Measurements from ENCODE around the gene GTF3C5.
"Not testable (repeated sequence)": the region's sequence is repeated elsewhere in the genome, so short reads cannot be mapped to it uniquely, and the experiment has no call there.

The GTF3C5 gene

DNA sequence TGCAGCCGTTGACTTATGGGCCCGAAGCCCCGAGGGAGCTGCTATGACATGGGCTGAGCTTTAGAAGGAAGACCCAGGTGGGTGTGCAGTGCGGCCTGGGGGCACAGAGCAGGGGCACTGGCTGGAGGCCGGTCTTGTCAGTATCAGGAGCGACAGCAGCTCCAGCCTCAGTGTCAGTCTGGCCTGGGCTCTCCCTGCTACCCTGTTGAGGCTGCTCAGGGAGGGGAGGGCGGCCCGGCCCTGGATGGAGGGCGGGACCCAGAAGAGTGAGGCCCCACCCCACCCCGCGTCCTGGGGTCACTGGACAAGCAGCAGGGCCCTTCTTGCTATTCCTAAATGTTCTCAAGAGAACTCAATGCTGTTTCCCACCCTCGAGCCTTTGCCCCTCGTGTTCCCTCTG is 34.3 kb upstream of the GTF3C5 start:
- DNase-seq (ENCODE audit: low read depth) = no peak

- DNase-seq (ENCODE audit: low read depth) = no peak
Measured at GRCh38 chr9:132997591-132997990, 33.2 kb upstream of the GTF3C5 start.

GRCh38 chr9:132998221-132998620 is 32.6 kb upstream of the GTF3C5 start:
- DNase-seq (ENCODE audit: low read depth) = not testable (repeated sequence)

- DNase-seq (ENCODE audit: low read depth) = no peak
Measured at GRCh38 chr9:132998831-132999635, 31.8 kb upstream of the GTF3C5 start.

DNA sequence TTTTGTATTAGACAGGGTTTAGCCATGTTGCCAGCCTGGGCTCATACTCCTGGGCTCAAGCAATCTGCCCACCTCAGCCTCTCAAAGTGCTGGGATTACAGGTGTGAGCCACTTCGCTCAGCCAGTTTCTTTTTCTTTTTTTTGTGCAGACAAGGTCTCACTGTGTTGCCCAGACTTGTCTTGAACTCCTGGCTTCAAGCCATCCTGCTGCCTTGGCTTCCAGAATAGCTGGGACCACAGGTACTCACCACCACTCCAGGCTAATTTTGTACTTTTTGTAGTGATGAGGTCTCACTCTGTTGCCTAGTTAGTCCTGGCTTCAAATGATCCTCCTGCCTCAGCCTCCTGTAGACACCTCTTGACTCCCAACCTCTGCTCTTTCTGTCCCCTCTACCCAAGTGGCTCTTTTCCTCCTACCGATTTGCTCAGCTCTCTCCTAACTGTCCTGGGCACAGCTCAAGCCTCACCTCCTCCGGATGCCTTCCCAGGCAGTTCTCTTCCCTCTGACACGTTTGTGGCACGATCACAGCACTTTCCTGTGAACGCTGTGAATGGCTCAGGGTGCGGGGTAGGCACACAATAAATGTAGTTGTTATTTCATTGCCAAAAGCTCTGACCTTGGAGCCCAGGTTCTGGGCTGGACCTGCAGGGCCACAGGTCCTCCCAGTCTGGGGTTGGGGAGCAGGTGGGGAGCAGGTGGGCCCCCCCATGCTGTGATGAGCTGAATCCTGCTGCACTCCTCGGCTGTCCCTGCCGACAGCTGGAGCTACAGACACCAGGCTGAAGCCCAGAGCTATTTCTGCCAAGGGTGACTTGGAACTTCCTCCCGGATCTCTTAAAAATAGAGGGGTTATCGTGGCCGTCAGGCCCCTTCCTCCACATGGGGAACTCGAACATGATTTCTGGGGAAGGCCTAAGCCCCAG is 28.4 kb upstream of the GTF3C5 start:
- DNase-seq (ENCODE audit: low read depth) = no peak

- DNase-seq (ENCODE audit: low read depth) = no peak
Measured at GRCh38 chr9:133003071-133003461, 27.7 kb upstream of the GTF3C5 start.

- DNase-seq (ENCODE audit: low read depth) = no peak
Measured at GRCh38 chr9:133003671-133004090, 27.1 kb upstream of the GTF3C5 start.

DNA sequence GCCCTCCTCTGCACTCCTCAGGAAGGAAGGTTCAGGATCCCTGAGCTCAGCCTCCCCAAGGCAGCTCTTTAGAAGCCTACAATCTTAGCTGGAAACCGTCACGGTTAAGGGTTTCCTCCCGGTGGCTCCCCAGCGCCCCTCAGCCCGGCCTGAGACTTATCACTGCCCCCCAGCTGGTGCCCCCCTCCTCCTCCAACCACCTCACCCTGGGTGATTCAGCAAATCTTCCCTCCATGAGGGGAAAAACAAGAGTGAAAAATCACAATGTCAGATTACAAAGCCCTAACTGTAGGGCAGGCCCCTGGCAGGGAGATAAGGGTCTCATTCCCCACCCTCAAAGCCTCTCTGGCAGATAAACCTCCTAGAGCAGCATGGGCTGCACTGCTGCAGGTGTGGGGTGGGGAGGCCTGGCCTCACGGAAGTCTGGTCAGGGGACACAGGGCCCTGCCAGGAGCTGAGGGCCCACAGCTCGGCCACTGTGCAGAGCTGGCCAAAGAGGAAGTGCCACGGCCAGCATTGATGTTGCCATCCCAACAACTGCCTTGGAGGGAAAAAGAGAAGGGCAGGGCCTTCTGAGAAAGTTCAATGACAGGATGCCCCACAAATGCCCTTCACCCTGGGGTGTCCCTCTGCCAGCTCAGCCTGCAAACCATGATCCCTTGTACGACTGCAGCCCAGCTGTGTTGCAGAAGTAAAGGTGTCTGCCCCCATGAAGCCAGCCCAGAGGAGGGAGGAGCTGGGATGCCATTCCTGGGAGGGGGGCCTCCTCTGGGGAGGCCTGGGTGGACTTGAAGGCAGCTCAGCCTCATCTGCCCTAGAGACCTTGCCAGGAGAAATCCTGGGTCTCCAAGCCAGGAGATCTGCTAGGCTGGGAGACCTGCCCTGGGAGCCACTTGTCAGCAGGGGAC is 26.5 kb upstream of the GTF3C5 start:
- DNase-seq (ENCODE audit: low read depth) = no peak

GRCh38 chr9:133004999-133005760 is 25.6 kb upstream of the GTF3C5 start:
- DNase-seq (ENCODE audit: low read depth) = no peak

DNA sequence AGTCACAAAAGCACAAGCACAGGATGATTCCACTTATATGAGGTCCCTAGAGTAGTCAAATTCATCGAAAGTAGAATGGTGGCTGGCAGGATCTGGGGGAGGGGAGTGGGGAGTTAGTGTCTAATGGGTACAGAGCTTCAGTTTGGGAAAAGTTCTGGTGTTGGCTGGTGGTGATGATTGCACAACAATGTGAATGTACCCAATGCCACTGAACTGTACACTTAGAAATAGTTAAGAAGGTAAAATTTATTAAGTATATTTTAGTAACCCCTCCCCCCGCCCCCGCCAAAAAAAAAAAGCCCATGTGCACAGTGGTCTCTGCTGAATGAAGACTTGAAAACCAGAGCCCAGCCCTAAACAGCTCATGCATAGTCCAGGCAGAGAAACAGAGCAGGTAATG is 24.8 kb upstream of the GTF3C5 start:
- DNase-seq (ENCODE audit: low read depth) = no peak

DNA sequence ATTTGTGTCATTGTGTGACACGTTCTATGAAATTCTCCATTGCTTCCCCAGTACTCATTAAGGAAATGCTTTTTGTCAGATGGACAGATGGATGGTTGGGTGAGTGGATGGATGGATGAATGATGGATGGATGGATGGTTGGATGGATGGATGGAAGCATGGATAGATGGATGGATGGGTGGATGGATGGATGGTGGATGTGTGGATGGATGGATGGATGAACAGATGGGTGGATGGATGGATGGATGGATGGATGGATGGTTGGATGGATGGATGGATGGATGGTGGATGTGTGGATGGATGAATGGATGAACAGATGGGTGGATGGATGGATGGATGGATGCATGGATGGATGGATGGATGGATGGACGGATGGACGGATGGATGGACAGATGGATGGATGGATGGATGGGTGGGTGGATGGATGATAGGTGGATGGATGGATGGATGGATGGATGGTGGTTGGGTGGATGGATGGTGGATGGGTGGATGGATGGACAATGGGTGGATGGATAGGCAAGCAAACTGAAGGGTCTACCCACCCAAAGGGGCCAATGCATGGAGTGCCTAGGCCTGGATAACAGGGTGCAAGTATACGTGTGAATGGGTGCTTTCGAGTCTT is 24.0 kb upstream of the GTF3C5 start:
- no peak for DNase-seq (ENCODE audit: low read depth)

GRCh38 chr9:133008406-133008805 is 22.4 kb upstream of the GTF3C5 start:
- DNase-seq (ENCODE audit: low read depth) = no peak

GRCh38 chr9:133008824-133009223 is 22.0 kb upstream of the GTF3C5 start:
- no peak for DNase-seq (ENCODE audit: low read depth)

DNA sequence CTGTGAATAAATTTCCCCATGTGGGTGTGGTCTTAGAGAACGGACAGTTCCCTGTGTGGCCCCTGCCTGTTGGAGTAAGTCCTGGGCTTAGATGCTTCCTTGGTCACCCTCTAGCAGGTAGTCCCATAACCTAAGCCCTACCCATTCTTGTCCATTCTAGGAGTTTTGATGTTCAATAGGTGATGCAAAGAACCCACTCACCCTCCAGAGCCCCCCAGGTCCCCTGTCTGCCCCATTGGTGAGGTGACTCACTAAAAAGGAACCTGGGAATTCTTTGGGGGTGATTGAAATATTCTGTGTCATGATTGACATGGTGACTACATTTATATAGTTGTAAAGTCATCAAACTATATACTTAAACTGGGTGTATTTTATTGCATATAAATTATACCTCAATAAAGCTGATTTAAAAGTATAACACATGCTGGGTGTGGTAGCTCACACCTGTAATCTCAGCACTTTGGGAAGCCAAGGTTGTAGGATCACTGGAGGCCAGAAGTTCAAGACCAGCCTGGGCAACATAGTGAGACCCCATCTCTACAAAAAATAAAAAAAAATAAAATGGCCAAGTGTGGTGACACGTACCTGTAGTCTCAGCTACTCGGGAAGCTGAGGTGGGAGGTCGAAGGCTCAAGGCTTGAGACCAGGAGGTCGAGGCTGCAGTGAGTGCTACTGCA is 20.8 kb upstream of the GTF3C5 start:
- no peak for DNase-seq (ENCODE audit: low read depth)

DNA sequence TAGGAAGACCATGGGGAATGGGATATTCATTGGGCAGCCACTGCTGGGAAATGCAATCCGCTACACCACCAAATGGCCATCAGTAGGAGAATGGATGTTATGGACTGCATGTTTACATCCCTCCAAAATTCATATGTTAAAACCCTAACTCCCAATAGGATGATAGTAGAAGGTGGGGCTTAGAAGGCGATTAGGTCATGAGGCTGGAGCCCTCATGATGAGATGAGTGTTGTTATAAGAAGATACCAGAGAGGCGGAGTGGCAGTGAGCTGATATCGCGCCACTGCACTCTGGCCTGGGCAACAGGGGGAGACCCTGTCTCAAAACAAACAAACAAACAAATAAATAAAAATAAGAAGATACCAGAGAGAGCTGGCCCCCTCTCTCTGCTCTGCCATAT is 16.1 kb upstream of the GTF3C5 start:
- DNase-seq (ENCODE audit: low read depth) = no peak

- DNase-seq (ENCODE audit: low read depth) = no peak
Measured at GRCh38 chr9:133023117-133023890, 7.5 kb upstream of the GTF3C5 start.

DNA sequence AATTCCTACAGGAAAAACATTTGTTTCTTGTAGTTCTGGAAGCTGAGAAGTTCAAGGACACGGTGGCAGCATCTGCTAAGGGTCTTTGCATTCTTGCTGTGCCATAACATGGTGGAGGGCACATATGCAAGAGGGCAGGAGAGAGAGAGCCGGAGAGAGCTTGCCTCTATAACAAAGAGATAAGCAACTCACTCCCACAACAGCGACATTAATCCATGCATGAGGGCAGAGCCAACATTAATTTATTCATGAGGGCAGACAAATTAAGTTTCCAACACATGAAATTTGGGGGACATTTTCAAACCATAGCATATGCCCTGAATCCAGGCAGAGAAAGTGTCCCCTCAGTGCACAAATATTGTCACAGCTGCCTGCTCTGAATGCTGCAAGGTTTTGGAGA is 4.4 kb upstream of the GTF3C5 start:
- DNase-seq (ENCODE audit: low read depth) = no peak

DNA sequence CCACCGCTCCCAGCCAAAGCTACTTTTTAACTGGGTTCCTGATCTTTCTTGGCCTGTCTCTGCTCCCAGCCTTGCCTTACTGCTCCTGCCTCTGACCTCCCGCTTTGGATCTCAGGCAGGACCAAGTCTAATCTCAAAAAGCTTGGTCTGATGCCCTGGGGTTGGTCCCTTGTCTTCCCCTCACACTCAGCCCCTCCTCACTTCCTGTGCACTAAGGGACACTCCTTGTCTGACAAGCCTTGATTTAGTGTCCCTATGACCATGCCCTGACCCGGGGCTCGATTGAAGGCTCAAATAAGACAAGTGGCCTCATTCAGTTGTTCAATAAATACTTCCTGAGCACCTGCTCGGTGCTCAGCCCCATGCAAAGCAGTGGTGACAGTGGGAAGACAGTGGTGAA is 3.7 kb upstream of the GTF3C5 start:
- DNase-seq (ENCODE audit: low read depth) = no peak

DNA sequence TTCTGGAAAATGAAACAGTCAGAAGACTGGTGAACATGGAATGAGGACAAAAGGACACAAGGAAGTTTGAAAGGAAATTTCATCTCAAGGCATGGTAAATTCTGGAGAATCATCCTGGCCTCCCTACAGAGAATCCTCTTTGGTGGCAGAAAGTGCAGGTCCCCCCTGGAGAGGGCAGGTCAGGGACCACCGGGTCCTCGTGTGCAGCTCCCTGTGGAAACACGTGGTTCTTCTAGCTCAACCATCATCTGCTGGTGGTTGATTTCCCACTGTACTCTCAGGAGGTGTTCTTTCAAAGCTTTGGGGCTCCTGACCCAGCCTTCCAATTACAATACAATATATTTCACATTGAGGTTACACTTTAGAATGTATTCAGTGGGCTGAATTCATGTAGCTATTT is 2.6 kb upstream of the GTF3C5 start:
- DNase-seq (ENCODE audit: low read depth) = no peak

GRCh38 chr9:133029994-133030316 is 842 bp upstream of the GTF3C5 start:
- no peak for DNase-seq (ENCODE audit: low read depth)
